HEK293T (cell line): ENCODE results near the gene PPP1R2C.

Experiments
- BHLHE40 ChIP-seq: fragments of 450-650 bp; IDR thresholded peaks from 2 replicates; pipeline ENCODE4 v1.6.1; 2016; ENCODE audit warnings: mild to moderate bottlenecking, moderate library complexity, borderline replicate concordance
- TARDBP ChIP-seq: fragments of 450-650 bp; IDR thresholded peaks from 2 replicates; pipeline ENCODE4 v1.6.1; 2016

DNA sequence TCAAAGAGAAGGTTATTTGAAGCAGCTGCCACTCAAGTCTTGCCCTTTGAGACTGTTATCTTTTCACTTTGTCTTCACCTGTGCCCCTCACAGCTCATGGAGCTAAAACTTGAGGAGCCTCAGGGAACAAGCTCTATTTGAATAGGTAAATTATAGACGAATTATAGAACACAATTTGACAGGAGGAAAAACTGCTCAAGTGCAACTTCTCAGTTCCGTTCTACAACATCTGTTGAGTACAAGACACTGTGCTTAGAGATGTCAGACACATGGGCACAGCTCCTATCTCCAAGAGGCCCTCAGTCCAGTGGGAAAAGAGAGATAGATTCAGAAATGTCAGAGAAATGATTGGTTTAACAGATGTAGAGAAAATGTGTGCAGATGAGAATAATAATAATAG, 5.1 kb downstream of the PPP1R2C start:
- TF ChIP-seq BHLHE40, result no peak
- no peak for TF ChIP-seq TARDBP
